WI38 (cell line): ENCODE results near the gene RAD51AP1.
"Not testable (repeated sequence)": the region's sequence is repeated elsewhere in the genome, so short reads cannot be mapped to it uniquely, and the experiment has no call there.

Experiments used
- H3K4me3 ChIP-seq: 2 replicates; pipeline ENCODE4 v1.5.1; 2011; ENCODE audit warnings: low read depth, mild to moderate bottlenecking, control low read depth, low read length
- TF ChIP-seq, protein P1 (sequence below): IDR thresholded peaks from 2 replicates; pipeline ENCODE4 v1.5.1; 2012; ENCODE audit warnings: low read depth, mild to moderate bottlenecking, control low read depth, low read length

Gene RAD51AP1

DNA sequence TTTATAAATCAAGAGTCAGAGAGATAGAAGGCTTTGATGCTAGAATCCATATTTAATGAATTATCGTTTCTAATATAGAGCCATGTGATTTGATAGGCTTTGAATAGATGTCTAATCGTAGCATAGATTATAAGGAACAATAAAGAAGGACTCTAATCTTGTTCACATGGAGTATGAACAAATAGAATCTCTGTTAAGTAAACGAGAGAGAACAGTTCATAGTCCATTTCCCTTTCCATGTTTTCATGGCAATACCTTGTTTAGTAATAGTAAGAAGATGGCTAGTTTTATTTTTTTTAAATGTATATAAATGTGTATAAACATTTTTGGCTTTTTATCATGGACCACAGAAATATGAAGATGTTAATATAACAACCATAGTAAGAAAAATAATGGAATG is 32.3 kb upstream of the RAD51AP1 start:
- no peak overlapping the region for H3K4me3 ChIP-seq
- TF ChIP-seq, protein P1, sequence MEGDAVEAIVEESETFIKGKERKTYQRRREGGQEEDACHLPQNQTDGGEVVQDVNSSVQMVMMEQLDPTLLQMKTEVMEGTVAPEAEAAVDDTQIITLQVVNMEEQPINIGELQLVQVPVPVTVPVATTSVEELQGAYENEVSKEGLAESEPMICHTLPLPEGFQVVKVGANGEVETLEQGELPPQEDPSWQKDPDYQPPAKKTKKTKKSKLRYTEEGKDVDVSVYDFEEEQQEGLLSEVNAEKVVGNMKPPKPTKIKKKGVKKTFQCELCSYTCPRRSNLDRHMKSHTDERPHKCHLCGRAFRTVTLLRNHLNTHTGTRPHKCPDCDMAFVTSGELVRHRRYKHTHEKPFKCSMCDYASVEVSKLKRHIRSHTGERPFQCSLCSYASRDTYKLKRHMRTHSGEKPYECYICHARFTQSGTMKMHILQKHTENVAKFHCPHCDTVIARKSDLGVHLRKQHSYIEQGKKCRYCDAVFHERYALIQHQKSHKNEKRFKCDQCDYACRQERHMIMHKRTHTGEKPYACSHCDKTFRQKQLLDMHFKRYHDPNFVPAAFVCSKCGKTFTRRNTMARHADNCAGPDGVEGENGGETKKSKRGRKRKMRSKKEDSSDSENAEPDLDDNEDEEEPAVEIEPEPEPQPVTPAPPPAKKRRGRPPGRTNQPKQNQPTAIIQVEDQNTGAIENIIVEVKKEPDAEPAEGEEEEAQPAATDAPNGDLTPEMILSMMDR, result no peak

DNA sequence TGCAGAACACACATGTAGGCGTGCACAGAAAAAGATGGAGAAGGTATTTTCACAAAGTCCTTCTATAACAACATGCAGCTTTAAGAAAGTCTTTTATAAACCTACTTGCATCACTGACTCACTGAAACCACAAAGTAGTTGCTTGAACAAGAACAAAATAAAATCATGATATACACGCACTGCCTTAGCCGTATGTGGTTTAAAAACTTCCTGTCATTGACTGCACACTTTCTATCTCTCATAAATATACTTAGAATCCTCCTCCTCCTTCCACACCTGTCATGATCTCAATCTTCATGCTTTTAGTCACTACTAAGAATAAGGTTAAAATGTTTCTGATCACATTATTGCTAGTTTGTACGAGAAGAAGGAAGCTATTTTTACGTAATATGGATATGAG is 31.8 kb upstream of the RAD51AP1 start:
- H3K4me3 ChIP-seq, result no peak overlapping the region
- TF ChIP-seq, protein P1, result no peak

DNA sequence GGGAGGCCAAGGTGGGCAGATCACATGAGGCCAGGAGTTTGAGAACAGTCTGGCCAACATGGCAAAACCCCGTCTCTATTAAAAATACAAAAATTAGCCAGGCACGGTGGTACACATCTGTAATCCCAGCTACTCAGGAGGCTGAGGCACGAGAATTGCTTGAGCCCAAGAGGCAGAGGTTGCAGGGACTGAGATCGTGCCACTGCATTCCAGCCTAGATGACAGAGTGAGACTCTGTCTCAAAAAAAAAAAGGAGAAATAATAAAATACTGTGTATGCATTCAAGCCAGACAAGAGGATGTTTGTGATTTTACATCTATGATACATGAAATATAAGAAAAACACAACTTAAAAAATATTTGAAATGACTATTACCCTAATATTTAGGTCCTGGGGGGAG is 30.2 kb upstream of the RAD51AP1 start:
- H3K4me3 ChIP-seq, result not testable (repeated sequence)

DNA sequence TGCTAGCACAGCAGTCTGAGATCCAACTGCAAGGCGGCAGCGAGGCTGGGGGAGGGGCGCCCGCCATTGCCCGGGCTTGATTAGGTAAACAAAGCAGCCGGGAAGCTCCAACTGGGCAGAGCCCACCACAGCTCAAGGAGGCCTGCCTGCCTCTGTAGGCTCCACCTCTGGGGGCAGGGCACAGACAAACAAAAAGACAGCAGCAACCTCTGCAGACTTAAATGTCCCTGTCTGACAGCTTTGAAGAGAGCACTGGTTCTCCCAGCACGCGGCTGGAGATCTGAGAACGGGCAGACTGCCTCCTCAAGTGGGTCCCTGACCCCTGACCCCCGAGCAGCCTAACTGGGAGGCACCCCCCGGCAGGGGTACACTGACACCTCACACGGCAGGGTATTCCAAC is 29.4 kb upstream of the RAD51AP1 start:
- H3K4me3 ChIP-seq, result not testable (repeated sequence)

DNA sequence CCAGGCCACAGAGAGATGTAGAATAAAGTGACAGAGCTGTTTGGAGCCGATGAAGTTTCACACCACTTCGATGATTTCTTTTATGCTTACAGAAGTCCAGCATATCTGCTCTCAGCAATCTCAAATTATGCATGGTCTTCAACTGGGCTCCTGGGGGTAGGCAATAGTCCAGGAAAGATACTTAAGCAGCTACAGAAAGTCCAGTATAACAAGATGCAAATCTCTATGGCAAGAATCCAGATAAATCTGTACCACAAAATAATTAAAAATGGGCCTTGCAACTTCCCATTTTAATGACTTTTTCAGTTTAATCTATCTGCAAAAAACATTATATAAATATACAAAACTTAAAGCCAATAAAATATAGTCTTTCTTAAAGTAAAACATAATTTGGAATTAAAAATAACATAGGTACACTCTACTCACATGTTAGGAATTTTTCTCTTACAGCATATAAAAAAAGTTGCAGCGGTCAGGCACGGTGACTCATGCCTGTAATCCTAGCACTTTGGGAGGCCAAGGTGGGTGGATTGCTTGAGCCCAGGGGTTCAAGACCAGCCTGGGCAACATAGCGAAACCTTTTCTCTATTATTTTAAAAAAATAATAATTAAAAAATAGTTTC is 20.5 kb upstream of the RAD51AP1 start:
- TF ChIP-seq, protein P1, result no peak
- H3K4me3 ChIP-seq, result no peak overlapping the region

DNA sequence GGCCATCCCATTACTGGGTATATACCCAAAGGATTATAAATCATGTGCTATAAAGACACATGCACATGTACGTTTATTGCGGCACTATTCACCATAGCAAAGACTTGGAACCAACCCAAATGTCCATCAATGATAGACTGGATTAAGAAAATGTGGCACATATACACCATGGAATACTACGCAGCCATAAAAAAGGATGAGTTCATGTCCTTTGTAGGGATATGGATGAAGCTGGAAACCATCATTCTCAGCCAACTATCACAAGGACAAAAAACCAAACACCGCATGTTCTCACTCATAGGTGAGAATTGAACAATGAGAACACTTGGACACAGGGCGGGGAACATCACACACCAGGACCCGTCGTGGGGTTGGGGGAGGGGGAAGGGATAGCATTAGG is 15.2 kb upstream of the RAD51AP1 start:
- not testable (repeated sequence) for H3K4me3 ChIP-seq

DNA sequence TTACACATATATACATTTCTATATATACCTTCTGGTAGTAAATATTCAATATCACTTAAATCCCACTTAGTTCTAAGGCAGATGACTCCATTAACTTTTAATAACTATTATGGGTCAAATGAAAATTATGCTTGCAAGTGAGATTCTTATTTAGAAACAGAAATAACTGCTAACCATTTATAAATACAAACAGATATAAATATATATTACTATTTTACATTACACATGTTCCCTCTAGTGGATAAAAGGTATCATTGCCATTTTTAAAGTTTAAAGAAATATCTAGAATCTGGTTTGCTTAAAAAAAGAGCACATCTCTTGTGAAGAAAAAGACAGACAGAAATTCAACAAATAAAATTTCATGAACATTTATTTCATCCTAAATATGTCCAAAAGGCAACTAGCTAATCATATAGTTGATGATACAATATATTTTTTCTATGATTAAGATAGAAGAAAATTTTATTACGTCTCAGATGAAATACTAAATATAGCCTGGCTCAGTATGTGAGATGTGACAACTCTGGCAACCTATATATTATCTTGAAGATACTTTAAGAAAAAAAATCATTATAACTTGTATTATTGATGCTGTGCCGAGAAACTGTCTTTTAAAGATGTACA is 11.7 kb upstream of the RAD51AP1 start:
- TF ChIP-seq, protein P1, result no peak; the same call in 1 of the 2 replicates
- no peak overlapping the region for H3K4me3 ChIP-seq

DNA sequence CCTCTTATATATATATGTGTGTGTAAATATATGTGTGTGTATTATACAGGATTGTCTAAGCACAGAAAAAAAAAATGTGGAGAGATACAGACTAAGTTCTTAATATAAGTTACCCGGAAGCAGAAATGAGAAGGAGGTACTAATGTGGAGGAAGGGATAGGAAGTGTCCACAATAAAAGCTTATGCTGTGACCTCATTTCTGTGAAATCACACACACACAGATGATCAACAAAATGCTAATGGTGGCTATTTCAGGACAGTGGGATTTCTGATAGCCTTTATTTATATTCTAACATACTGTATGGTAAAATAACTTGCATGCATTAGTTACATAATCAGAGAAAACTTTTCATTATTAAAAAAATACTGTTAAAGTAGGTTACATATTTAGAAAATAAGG is 8.5 kb upstream of the RAD51AP1 start:
- TF ChIP-seq, protein P1, result no peak
- no peak overlapping the region for H3K4me3 ChIP-seq

DNA sequence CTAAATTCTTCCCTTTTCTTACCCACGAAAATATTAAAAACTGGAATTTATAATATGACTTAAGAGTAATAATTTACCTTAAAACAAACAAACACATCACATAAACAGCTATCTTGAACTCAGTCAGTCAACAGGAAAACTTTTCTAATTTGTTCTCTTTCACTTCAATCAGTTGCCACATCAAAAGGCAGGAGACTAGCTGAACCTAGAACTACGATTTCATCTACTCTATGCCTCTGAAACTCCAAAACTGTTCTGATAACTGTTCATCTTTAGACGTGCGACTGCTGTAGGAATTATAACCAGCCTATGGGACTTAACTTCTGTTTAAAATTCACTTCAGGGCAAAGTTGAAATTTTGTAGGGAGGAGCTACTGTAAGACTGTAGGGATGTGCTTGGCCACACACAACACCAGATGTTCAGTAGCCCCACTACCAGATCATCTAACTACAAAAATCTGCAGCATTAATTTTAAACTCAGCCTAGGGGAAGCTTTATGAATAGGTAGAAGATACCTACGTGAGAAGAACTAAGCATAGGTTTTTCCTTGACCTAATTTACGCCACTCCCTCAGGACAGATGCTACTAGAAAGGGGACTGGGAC is 7.6 kb upstream of the RAD51AP1 start:
- TF ChIP-seq, protein P1, result no peak
- H3K4me3 ChIP-seq, result no peak overlapping the region
